Keratinocyte (primary cell): ENCODE measurements around the gene RNF207. TPM values are rescaled to one million over a fixed set of nuclear protein-coding genes. Genes with fewer than 3 reads are reported as not detected.
A peak's percentile ranks its signal among the peaks of the same experiment; 100 is the strongest.

Experiments
- DNase-seq: peaks from one replicate; pipeline ENCODE4 v3.0.0-alpha.2; 2011; ENCODE audit warnings: low read depth, missing footprints, low spot score
- FAIRE-seq: peaks from 2 replicates; lab custom pipeline; 2011; peaks lifted over from hg19 to GRCh38; lab: Jason Lieb, UNC
- H2AFZ ChIP-seq: 2 replicates; pipeline ENCODE4 v1.6.0; 2012; ENCODE audit warnings: low read length, control low read depth, inconsistent platforms; ENCODE audit not compliant: control insufficient read depth
- H3K27ac ChIP-seq: 2 replicates; pipeline ENCODE4 v1.5.1; 2011; ENCODE audit warnings: low read length; ENCODE audit not compliant: control insufficient read depth, insufficient read depth
- H3K27me3 ChIP-seq: 3 replicates; pipeline ENCODE4 v1.6.0; 2011; ENCODE audit warnings: low read length; ENCODE audit not compliant: control insufficient read depth, insufficient read depth; ENCODE audit errors: extremely low read depth
- H3K36me3 ChIP-seq, 2 experiments: 2 replicates in 1 of 2; 3 replicates in 1 of 2; pipeline ENCODE4 v1.5.1; 2011; ENCODE audit warnings: low read length in 2 of 2, mild to moderate bottlenecking in 1 of 2; ENCODE audit not compliant: control insufficient read depth in 2 of 2, insufficient read depth in 2 of 2; ENCODE audit errors: extremely low read depth in 1 of 2
- H3K4me1 ChIP-seq: 3 replicates; pipeline ENCODE4 v1.5.1; 2011; ENCODE audit warnings: low read length; ENCODE audit not compliant: control insufficient read depth, insufficient read depth; ENCODE audit errors: extremely low read depth
- H3K4me2 ChIP-seq: 3 replicates; pipeline ENCODE4 v1.6.0; 2011; ENCODE audit warnings: low read depth, low read length; ENCODE audit not compliant: control insufficient read depth, insufficient read depth; ENCODE audit errors: extremely low read depth
- H3K4me3 ChIP-seq, 3 experiments: fragments of 200-600 bp in 1 of 3; sonication (generic) in 1 of 3; 2 replicates in 2 of 3; 3 replicates in 1 of 3; pipeline ENCODE4 v1.5.1; 2011 to 2016; ENCODE audit warnings: low read length in 3 of 3, mild to moderate bottlenecking in 3 of 3, control low read depth in 2 of 3, inconsistent platforms in 1 of 3, low read depth in 1 of 3, mixed read lengths in 1 of 3, mixed run types in 1 of 3, moderate library complexity in 1 of 3; ENCODE audit not compliant: control insufficient read depth in 2 of 3, insufficient read depth in 2 of 3; ENCODE audit errors: extremely low read depth in 1 of 3
- H3K79me2 ChIP-seq: 2 replicates; pipeline ENCODE4 v1.6.0; 2012; ENCODE audit warnings: low read length; ENCODE audit not compliant: control insufficient read depth, insufficient read depth
- H3K9ac ChIP-seq: 3 replicates; pipeline ENCODE4 v1.6.0; 2011; ENCODE audit warnings: low read length; ENCODE audit not compliant: control insufficient read depth, insufficient read depth; ENCODE audit errors: extremely low read depth
- H3K9me1 ChIP-seq: 3 replicates; pipeline ENCODE4 v1.6.0; 2011; ENCODE audit warnings: low read length; ENCODE audit not compliant: control insufficient read depth, insufficient read depth; ENCODE audit errors: extremely low read depth
- H3K9me3 ChIP-seq: 2 replicates; pipeline ENCODE4 v1.5.1; 2012; ENCODE audit warnings: low read depth, low read length; ENCODE audit not compliant: control insufficient read depth
- H4K20me1 ChIP-seq: 3 replicates; pipeline ENCODE4 v1.6.0; 2011; ENCODE audit warnings: low read length; ENCODE audit not compliant: control insufficient read depth, insufficient read depth; ENCODE audit errors: extremely low read depth
- CTCF ChIP-seq, 3 experiments: IDR thresholded peaks in 1 of 3; conservative IDR thresholded peaks in 1 of 3; optimal IDR thresholded peaks in 1 of 3; 2 replicates in 2 of 3; 3 replicates in 1 of 3; pipeline versions ENCODE3 to v1.5.1; 2011; ENCODE audit warnings: low read length in 3 of 3, mild to moderate bottlenecking in 3 of 3, moderate library complexity in 2 of 3, control low read depth in 1 of 3, inconsistent platforms in 1 of 3; ENCODE audit not compliant: insufficient read depth in 2 of 3; ENCODE audit errors: extremely low read depth in 1 of 3
- EZH2 ChIP-seq: IDR thresholded peaks from one replicate; pipeline ENCODE4 v1.6.1; 2012; ENCODE audit warnings: inconsistent platforms, mild to moderate bottlenecking, low read length, moderate library complexity
- dilution Hi-C: fragments of 300-500 bp; cut with MboI; formaldehyde crosslinking; loops from one replicate; pipeline ENCODE4 v1.7.0; 2020; ENCODE audit warnings: low sequenced_read_pairs; ENCODE audit not compliant: extremely low pct_ligation_motif_present
- polyA plus RNA-seq, 5 experiments: library from polyadenylated mRNA; depleted of rRNA in 3 of 5; stranded (reverse) in 3 of 5; stranded (forward) in 1 of 5; unstranded in 1 of 5; fragments of >200 nt; gene quantifications; 1 replicate in 1 of 5; 2 replicates in 3 of 5; 3 replicates in 1 of 5; pipeline versions ENCODE4 v1.2.1 to v1.2.3, GENCODE V29; 2011 to 2012; ENCODE audit warnings: missing spikeins in 2 of 5, low read depth in 1 of 5, low replicate concordance in 1 of 5

RNF207 gene
- polyA plus RNA-seq, 1 donor (not counting 4 experiments of a cell fraction or from before 2014, with no cell fraction given), result 6.1 TPM

GRCh38 chr1:6181347-6181770, 24.6 kb upstream of the RNF207 start:
- Histone ChIP-seq H3K79me2 (no peaks in the 10 kb centered on the region), H3K4me3 (no peak overlapping the region), H3K27ac (no peak overlapping the region), H2AFZ (no peak overlapping the region), H3K4me2 (no peak overlapping the region), H3K9me3 (no peaks in the 10 kb centered on the region), H3K27me3 (peaks cover 52% of the 10 kb centered on the region), H3K9ac (no peak overlapping the region), H3K4me1 (peaks cover 21% of the 10 kb centered on the region), H3K9me1 (peaks cover 3% of the 10 kb centered on the region), H3K36me3 (peaks cover 3% of the 10 kb centered on the region in 2 experiments), H4K20me1 (peaks cover 28% of the 10 kb centered on the region)
- FAIRE-seq (no peak), DNase-seq (no peak)
- dilution Hi-C loops, result no loop called here
- TF ChIP-seq CTCF (optimal IDR thresholded peaks at IDR 0.05 in 1 of 3, IDR thresholded peaks at IDR 0.05 in 1 of 3, conservative IDR thresholded peaks at IDR 0.05 in 1 of 3; ENCODE audit: extremely low read depth in 1 of 3, insufficient read depth in 2 of 3, low read length in 3 of 3) (no peak), EZH2 (peak; percentile 60)

DNA sequence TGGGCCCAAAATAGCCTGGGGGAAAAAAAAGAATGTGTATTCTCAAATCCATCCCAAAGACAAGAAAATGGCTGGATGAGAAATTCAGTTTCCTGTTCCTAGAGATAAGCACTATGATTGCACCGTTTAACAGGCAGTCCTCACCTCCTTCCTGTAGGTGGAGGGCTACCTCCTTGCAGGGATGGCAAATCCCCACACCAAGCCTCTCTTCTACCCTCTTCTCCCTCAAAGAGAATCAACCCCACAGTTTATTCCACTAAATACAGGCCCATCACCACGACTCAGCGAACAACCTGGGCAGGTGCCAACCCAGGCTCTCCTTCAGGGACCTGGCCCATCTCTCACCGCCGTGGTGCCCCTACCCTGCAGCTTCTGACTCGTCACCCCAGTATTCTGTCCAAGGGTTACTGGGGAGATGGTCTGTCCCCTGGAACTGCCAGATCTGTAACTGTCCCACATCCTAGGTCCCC, 22.4 kb upstream of the RNF207 start:
- no peak for TF ChIP-seq EZH2
- TF ChIP-seq CTCF (optimal IDR thresholded peaks at IDR 0.05 in 1 of 3, IDR thresholded peaks at IDR 0.05 in 1 of 3, conservative IDR thresholded peaks at IDR 0.05 in 1 of 3; ENCODE audit: extremely low read depth in 1 of 3, insufficient read depth in 2 of 3, low read length in 3 of 3), result peak in 2 of 3 experiments; percentile 19 to 34
- H3K4me2 ChIP-seq, result no peak overlapping the region

More for the DNA sequence above, 22.4 kb upstream of the RNF207 start:
- peaks cover 5% of the 10 kb centered on the region for H3K9me1 ChIP-seq
- H3K36me3 ChIP-seq, result peaks cover 9 to 10% of the 10 kb centered on the region in 2 experiments
- H3K9me3 ChIP-seq, result no peaks in the 10 kb centered on the region
- no peak overlapping the region for H3K4me3 ChIP-seq
- dilution Hi-C loops, result no loop called here
- H3K79me2 ChIP-seq, result peaks cover 14% of the 10 kb centered on the region
- H3K27ac ChIP-seq, result no peak overlapping the region
- peaks cover 30% of the 10 kb centered on the region for H3K27me3 ChIP-seq
- H3K9ac ChIP-seq, result no peak overlapping the region
- FAIRE-seq (no peak), DNase-seq (no peak)
- peaks cover 36% of the 10 kb centered on the region for H4K20me1 ChIP-seq
- peaks cover 21% of the 10 kb centered on the region for H3K4me1 ChIP-seq
- H2AFZ ChIP-seq, result no peak overlapping the region
